GM19351 (cell line): ENCODE data around the gene TBX10.
"Not testable (repeated sequence)": the region's sequence is repeated elsewhere in the genome, so short reads cannot be mapped to it uniquely, and the experiment has no call there.

Experiments
- ATAC-seq: cut with Tn5 transposase; IDR thresholded peaks from one replicate; pipeline ENCODE4 v1.9.1; 2021; ENCODE audit warnings: mild to moderate bottlenecking, moderate library complexity; ENCODE audit not compliant: unreplicated experiment

Gene TBX10

DNA sequence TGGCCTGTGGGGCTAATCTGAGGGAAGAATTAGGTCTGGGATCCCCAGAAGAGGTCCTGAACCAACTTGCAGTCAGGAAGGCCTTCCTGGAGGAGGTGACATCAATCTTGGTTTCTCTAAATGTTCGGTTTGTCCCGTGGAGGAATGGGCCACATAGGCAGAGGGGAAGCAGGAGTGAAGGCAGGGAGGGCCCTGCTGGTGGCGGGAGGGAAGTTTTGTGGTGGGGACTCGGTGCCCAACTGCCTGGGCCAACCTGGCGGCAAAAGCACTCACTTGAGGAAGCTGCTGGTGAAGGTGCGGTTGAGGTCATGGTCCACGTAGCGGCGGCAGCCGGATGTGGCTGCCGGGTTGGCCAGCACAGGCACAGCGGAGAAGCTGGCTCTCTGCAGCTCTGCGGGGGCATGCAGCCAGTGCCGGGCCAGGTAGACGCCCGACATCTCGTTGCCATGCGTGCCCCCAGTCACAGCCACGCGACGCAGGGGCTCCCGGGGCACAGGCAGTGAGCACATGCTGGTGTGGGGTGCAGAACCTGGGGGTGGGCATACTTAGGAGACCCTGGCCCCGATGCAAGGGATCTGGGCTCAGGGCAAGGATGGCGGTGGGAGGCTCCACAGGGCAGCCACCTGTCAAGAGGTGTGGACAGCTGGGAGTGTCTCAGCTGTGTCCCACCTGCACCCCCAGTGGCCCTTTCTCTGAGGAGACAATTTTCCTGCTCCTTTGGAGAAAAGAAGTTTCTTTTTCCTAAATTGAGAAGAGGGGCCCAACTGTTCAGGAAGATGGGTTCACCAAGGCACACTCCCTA is 7.2 kb upstream of the TBX10 start:
- ATAC-seq, result no peak

DNA sequence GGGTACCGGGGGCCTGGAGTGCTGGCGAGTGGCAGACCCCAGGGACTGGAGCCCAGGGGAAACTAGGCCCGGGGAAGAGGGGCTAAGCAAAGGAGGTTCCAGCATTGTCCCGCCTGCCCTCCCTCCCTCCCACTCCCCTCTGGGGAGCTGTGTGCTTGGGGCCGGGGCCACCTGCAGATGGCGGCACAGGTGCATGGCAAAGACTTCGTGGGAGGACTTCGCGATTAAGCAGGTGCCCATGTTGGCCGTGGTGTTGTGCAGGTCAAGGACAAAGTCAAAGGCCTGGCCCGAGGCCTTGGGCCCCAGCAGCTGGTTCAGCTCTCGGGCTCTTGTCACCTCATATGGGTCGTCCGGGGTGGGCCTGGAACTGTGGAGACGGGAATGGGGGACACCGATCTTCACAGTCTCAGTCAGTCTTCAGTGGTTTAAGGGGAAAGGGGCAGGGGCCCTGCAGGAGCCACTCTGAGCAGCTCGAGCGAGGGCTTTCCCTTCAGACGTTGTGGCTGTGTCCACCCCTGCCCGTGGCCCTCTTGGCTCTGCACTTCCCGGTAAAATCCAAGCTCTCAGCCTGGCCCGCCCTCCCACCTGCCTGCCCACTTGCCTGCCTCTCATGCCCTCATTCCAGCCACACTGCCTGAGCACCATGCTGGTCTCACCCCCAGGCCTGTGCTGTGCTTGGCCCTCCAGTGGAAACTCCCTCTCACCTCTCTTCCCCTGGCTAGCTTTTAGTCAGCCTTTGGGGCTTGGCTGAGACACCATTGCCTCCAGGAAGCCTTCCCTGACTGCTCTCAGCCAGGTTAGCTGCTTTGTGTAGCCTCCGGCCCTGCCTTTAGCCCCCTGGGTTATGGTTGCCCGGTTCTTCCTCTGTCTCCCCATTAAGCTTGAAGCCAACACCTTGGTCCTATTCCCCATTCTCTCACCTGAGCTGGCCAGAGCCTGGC is 6.2 kb upstream of the TBX10 start:
- no peak for ATAC-seq

DNA sequence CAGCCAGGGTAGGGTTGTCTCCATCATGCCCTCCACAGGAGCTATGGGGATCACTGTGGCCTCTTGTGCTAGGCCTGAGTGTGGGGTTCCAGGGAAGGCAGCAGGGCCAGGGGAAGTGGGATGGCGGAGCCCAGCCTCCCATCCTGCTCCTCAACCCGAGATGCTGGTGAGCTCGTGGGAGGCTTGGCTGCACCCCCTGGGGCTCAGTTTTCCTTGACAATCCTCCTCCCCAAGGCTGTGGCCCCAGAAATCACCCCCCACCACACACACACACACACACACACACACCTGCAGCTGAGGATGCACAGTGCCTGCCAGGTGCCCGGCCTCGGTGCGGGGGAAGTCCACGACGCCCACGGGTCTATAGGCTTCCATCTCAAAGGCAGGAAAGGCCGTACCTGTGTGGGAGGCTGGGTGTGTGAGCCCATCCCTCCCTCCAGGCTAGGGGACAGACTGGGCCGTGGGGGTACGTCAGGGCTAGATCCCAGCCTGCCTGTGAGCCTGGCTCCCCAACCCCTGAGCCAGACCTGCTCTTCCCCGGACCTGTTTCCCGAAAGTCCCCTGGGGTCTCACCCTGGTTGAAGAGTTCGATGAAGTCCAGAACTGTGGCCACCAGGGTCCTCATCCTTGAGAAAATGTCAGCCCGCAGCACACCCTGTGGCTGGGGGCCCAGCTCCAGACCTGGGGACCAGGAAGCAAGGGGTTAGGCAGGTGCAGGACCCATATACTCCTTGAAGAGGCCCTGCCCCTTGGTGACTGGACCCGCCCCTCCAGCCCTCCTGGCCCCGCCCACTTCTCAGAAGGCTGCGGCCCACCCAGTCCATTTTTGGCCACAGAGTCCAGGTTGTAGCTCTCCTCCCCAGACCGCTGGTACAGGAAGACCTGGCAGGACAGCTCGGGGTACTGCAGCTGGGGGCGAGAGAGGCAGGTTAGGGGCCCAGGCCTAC is 5.2 kb upstream of the TBX10 start:
- ATAC-seq, result no peak

DNA sequence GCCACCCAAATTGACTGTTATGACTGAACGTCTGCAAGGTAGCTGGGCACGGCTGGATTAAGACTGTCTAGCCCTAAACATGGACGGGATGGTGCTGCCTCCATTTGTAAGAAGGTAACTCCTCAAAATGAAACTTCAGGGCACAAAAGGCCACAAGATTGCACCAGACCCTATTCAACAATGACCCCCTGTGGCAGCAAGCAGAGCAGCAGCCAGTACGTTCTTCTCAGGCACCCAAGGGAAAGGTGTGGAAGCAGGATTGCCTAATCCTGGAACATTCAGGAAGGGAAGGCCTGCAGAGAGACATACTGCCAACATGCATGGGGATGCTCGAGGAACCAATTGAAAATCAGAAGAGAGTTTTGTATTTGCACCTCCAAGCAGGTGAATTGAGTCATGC is 4.5 kb upstream of the TBX10 start:
- ATAC-seq, result no peak

DNA sequence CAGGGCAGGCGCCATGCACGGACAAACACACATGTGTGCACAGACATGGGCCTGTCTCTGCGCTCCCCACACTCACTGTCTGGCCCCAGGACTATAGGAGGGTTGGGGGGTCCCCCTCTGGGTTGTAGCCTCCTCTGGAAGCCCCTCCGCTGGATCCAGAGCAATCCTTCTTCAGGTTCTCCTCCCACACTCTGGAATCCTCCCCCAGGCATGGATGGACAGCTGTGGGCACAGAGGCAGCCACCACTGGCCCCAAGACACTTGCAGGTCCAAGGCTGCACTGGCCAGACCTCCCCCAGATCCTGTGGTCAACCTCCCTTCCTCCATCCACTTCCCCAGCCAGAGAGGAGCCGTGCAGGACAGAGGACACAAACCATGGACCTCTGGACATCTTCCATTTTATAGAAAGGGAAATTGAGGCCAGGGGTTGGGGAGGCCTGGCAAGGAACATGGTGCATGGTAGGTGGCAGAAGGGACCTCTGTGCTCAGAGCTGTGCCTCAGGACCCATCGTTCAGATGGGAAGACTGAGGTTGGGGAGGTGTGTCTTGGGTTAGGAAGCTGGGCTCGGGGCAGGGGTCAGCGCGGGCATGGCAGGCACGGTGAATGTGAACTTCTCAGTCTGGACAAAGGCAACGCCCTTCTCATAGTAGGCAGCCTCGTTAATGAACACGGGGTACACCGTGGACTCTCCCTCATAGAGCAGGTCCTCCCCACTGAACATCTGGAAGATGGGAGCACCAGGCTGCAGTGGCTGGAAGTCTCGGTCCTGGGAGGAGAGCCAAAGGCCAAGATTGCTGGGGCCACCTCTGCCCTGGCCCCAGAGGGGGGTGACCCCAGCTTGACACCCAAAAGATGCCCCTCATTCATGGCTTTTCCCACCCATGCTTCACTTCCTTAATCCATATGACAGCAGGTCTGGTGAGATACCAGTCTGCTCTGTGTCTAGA is 2.9 kb upstream of the TBX10 start:
- ATAC-seq, result no peak

DNA sequence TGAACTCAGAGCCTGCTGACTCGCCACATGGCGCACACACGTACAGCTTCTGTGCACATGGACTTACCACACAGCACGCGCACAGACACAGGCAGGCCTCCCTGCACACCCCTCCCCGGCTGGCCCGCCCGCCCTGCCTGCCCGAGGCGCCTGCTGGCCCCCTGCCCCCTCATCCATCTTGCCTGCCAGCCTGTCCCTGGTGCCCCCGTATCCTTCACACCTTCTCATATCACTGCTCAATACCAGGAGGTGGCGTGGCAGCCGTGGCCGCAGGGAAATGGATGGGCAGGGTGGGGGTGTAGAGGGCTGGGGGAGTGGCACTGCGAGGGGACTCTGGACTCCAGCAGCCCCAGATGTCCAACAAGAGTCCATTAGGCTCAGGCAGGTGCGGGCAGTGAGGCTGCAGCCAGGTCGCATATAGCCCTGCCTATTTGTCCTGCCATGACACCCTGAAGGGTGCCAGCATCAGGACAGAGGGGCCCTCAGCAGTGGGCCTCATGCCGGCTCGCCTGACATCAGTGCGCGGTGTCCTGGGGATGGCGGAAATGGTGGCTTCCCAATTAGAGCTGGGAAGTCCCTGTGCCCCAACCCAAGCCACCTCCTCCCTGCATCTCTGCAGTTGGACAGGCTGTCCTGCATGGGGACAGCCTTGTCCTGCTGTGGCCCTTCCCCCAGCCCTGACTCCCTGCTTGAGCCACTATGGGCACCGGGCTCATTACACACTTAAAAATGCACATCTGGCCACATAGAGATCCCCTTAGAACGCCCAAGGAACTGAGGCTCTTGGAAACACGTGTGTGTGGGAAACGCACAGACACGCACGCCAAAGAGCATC is 2.0 kb upstream of the TBX10 start:
- no peak for ATAC-seq

DNA sequence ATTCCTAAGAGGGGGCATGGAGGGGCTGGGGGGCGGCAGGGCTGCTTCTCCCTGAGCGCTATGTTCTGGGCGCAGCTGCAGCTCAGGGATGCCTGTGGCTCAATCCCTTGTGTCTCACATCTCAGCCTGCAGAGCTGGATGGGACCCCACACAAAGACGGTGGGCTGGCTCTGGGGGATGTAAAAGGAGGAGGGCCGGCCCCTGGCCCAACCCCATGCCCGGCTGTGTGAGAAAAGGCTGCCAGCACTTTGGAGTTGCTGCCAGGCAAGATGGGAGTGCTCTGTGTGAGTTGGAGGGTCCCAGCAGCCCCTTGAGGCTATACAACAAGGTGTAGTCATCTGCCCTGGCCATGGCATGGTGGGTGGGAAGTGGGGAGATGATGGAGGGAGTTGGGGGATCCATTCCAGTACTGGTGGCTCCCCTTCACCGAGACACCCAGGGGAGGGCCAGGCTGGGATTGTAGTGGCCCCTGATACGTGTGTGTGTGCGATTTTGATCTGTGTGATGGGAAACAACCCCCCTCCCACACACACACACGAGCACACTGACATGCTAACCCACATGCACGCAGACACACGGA is 1.3 kb upstream of the TBX10 start:
- ATAC-seq, result no peak

DNA sequence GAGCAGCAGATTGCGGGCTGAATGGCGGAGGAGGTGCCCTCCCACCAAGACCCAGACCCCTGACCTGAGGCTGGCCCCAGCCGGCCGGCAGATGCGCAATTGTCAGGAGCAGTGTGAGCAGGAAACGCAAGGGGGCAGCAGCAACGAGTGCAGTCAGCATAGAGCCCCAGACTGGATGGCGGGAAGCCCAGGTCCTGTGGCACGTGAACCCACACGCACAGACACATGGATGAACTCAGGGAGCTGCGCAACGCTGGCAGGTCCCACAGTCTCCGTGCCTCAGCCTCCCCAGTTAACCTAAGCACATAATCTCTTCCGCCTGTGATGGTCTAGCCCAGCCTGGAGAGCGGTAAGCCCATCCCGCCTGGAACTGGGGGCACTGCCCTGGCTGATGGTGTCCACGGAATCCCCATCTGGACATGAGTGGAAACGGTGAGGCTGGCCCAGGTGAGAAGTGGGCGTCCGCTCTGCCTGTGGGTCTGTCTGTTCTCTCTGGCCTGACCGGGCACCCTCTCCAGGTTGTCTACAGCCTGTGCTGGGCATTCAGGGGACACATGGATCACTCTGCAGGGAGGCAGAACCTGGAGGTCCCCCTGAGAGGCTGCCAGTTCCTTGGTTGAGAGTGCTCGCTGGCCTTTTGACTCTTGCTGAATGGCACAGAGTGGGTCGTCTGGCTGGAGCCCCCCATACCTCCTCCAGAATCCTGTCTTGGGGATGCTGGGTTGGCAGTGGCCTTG is 626 bp upstream of the TBX10 start:
- ATAC-seq, result no peak

DNA sequence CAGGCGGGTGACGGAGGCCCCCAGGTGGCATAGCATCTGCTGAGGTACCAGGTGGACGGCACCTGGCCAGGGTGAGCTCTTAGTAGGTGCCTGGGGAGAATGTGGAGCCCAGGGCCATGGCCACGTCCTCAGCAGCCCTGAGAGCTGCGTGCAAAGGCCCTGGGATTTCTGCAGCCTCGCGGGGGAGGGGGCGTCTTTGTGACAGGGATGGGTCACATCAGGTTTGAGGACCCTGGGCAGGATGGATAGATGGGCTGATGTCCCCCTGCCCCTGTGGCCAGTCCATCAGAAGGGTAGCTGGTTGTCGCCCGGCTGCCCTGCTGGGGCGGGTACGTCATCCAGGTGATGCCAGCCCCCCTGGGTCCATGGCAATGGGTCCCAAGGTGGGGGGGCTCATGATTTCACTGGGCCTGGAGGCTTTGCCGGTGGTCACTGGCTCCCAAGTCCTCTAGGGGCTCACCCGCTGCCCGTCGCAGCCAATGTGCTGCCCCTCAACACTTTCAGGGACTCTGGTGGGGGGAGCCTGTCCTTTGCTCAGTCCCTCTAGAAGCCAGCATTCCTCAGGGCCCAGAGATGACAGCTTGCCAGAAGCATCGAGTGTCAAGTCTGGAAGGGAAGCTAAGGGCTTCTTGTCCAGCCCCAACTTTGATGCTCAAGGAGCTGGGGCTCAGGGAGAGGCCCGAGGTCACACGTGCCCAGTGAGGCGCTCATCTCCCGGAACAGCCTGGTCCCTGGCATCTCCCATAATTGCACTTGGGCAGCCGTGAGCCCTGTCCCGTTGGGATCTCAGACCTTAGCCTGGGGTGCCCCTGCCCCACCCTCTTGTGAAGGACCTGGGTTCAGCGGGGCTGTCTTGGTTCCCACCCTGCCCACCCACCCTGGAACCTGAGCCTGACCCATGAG is 777 bp downstream of the TBX10 start:
- ATAC-seq, result no peak

DNA sequence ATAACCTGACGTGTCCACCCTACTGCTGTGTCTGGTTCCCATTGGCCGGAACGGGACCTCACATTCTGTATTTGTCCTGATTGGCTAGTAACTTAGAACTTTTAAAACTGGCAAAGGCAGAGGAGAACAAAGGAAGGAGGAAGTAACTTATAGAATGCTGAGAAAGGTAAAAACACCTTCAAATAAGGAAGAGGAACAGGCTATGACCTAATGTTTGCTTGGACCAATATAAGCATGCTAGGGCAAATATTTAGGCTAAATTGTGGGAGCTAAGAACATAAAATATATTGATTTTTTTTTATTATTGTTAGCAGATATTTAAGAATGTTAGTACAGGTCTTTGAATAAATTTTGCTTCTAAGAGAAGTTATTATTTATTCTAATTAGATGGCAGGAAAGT is 2.1 kb downstream of the TBX10 start:
- ATAC-seq, result not testable (repeated sequence)

DNA sequence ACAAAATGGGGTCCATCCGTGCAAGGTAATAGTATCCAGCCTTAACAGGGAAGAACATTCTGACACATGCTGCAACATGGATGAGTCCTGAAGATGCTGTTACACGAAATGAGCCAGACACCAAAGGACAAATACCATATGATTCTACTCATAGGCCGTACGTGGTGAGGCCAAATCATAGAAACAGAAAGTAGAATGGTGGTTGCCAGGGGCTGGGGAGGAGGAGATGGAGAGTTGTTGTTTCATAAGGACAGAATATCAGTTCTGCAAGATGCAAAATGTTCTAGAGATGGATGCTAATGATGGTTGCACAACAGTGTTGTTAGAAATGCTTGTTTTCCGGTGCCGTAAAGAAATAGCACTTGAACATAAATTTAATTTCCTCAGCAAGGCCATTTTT is 2.6 kb downstream of the TBX10 start:
- ATAC-seq, result no peak

DNA sequence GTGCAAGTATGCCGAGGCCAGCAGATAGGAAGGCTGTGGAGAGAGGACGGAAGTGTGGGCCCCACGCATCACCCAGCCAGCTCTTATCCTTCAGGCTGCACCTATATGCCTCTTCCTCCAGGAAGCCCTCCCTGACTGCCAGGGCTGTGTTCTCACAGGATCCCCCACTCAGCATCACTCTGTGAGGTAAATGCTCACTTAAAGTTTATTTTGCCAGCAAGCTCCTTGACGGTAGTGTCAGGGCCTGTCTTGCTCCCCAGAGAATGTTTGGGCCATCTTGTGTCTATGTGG is 4.4 kb downstream of the TBX10 start:
- no peak for ATAC-seq

DNA sequence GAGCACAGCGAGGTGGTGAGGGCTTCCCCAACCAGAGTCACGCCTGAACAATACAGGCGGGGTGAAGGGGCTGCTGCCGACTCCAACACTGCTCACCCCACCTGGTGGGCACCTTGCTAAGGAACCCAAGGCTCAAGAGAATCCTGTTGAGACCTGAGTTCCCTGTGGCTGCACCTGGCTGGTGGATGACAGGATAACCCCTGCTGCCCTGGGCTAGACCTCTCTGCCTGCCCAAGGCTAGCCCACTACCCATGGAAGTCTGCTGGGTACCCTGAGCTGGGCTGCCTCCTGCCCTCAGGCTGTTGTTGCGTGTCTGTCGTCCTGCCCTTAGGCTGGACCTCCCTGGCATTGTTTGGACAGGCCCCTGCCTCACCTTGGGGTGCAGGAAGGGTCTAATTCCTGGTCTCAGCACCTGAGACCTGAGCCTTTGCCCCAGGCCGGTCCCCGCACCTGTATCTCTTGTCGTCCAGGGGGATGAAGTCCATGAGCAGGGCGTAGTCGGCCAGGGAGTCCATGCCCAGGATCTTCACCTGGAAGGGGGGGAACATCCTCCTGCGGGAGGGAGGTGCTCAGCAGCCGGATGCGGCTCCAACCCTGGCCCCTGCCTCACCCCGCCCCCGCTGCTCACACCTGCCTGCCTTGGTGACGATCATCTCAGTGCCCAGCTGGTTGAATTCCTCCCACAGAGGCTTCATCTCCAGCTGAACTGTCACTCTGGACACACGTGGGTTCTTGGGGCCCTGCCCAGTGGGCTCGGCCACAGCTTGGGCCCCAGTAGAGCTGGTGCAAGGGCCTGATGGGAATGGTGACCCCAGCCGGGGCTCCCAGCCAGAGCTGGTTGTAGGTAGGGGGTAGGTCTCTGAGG is 5.0 kb downstream of the TBX10 start:
- no peak for ATAC-seq

DNA sequence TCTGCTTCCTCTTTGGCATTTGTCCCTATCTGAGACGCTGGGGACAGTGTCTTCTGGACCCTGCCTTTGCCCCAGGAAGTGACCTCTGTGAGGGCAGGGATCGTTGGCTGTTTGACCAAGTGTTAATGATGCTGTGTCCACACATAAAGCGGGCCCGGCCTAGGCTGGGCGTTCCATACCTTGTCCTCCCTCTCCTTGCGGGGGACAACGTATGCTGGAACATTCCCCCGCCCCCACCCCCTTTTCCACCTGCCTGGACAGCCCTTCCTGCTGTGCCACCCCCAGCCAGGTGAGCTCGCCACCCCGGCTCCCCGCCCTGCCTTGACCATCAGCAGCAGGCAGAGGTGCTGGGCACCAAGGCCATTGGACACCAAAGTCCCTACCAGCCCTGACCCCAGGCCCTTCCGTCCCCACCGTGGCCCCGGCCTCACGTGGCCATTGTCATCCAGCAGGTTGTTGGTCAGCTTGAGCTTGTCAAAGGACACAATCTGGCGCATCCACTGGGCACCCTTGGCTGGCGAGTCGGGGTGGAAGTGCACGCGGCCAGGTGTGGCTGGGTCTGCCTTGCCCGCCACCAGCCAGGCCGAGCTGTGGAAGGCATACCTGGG is 5.7 kb downstream of the TBX10 start:
- ATAC-seq, result no peak

DNA sequence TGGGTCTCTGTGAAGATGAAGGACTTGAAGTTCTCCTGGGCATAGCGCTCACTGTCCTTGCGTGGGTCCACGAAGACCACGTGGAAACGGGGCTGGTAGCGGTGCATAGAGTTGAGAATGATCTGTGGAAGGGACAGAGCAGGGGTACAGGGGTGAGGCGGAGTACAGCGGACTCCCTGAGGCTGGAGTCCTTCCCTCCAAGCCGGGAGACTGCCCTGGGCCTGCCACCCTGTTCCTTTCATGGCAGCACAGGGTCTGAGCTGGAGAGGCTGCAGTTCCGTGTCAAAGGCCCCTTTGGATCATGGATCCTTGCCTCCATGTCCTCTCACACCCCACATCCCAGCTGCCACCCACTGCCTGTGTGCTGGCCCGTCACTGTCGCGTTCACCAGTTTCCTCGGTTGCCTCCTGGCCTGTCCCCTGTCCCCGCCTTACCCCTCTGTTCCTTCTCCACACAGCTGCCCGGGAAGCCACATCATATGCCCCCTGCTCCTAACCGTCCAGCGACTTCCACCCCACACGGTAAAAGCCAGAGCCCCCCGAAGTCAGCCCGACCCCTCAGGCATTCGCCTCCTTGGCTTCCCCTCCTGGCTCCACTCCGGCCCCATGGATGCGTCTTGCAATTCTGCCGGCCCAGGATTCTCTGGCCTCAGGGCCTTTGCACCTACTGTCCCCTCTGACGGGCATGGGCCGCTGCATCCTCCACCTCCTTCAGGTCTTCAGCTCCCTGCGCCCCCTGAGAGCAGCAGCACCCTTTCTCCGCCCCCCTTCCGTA is 6.4 kb downstream of the TBX10 start:
- no peak for ATAC-seq
